Measurements from ENCODE around the gene CEACAM18.

DNA sequence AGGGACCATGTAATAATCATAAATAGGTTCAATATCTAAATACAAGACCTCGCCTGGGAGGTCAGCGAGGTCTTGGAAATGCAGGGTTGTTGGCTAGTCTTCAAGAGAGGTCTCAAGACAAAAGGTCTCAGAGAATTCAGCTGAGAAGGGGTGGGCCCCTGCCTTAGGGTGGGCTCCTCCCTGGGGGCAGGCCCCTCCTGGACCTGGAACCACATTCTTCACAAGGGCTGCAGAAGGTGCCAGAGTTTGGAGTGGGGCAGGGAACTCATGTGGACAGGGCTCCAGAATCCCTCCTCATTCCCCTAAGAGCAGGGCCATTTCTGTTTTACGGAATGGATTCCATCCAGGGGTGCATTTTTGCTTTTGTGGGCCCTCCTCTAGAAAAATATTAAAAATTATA is 10.2 kb downstream of the CEACAM18 start:
- TF ChIP-seq, protein P1, sequence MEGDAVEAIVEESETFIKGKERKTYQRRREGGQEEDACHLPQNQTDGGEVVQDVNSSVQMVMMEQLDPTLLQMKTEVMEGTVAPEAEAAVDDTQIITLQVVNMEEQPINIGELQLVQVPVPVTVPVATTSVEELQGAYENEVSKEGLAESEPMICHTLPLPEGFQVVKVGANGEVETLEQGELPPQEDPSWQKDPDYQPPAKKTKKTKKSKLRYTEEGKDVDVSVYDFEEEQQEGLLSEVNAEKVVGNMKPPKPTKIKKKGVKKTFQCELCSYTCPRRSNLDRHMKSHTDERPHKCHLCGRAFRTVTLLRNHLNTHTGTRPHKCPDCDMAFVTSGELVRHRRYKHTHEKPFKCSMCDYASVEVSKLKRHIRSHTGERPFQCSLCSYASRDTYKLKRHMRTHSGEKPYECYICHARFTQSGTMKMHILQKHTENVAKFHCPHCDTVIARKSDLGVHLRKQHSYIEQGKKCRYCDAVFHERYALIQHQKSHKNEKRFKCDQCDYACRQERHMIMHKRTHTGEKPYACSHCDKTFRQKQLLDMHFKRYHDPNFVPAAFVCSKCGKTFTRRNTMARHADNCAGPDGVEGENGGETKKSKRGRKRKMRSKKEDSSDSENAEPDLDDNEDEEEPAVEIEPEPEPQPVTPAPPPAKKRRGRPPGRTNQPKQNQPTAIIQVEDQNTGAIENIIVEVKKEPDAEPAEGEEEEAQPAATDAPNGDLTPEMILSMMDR (IDR thresholded peaks at IDR 0.05) = no peak
- TF ChIP-seq POLR2A (IDR thresholded peaks at IDR 0.05) = no peak
